ENCODE data around the gene DNASE1L1.

The DNASE1L1 gene

GRCh38 chrX:154409222-154409871 is at the start of gene DNASE1L1:
TSS of gene DNASE1L1 (minus strand) at chrX:154409254. CDS start at chrX:154405568, 3,686 bp downstream.
- no peak for DNase-seq

DNA sequence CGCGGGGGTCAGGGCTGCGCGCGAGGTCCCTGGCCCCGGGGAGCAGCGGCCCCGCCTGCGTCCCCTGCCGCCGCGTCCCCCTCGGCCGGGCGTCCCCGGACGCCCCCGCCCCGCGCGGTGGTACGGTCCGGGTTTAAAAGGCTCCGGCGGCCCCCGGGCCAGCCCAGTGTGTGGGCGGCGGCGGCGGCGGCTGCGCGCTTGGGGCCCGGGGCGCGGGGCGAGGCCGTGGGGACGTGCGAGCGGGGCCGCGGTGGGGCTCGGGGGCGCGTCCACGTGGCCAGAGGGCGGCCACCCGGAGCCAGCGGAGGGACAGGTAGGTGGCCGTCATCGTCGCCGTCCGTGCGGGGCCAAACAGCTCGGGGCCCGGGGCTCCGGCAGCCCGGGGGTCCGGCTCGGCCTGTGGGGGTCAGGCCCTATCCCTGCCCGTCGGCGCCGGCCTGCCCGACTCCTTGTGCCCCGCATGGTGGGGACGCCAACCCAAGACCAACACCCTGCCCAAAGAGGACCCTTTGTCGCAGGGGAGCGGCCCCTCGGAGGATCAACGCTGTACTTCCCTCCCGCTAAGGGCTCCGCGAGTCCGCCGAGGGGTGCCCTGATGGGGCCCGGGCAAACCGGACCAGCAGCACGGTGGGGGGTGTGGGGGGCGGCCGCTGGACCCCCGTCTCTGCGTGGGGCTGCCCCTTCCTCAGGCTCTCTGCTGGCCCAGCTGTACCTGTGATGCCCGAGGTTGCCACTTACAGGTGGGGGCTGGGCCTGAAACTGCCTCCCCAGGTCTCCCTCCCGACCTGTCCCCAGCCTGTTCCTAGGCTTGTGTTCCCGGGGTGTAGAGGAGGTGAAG is 49.3 kb upstream of the DNASE1L1 start, which contains the start of gene PLXNA3:
PLXNA3 (plus strand) TSS at position 166 of the 838 bp plus-strand sequence. CDS start 1,903 bp downstream, outside the sequence.
- no peak for DNase-seq

DNA sequence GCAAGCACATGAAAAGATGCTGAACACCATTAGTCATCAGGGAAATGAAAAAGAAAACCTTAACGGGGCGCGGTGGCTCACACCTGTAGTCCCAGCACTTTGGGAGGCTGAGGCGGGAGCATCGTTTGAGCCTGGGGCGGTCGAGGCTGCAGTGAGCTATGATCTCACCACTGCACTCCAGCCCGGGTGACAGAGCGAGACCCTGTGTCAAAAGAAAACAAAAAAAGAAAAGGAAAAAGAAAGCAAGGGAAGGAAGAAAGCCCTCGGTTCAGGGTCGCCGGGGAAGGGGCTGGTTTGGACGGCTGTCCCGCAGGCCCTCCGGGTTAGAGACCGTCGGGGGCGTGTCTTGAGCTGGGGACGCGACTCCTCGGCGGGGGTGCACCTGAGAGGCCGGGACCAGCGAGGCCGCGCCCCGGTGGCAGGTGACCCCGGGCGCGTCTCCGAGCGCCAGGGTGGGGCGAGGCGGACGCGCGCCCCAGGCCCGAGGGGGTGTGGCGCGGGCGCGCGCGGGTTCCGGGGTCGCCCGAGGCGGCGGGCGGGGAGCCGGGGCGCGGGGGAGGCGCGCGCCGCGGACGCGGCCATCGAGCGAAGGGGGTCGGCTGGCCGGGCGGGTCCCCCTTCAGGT is 48.5 kb upstream of the DNASE1L1 start:
- DNase-seq = peak; percentile 1

DNA sequence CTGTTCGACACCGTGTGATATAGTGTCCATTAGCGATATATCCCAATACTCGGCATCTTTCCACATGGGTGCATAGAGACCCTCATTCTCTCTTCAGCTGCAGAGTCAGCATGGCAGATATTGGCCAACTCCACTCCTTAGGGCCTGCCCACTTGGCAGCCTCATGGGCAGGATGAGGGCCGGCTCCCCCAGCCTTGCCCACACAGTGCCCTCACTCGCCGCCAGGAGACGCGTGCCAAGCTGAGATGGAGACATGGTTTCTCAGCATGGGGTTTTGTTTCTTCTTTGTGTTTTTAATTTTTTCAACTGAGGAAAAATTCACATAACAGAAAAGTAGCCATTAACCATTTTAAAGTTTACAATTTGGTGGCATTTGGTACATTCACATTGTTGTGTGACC is 43.8 kb upstream of the DNASE1L1 start:
- DNase-seq = no peak

GRCh38 chrX:154450312-154450711 is 41.3 kb upstream of the DNASE1L1 start:
- no peak for DNase-seq

GRCh38 chrX:154449618-154450017 is 40.6 kb upstream of the DNASE1L1 start:
- no peak for DNase-seq

GRCh38 chrX:154448484-154448883 is 39.4 kb upstream of the DNASE1L1 start:
- no peak for DNase-seq

- DNase-seq = no peak
Measured at GRCh38 chrX:154446430-154446829, 37.4 kb upstream of the DNASE1L1 start.

- no peak for DNase-seq
Measured at GRCh38 chrX:154445776-154446175, 36.7 kb upstream of the DNASE1L1 start.

- no peak for DNase-seq
Measured at GRCh38 chrX:154444755-154445246, 35.7 kb upstream of the DNASE1L1 start.

- DNase-seq = peak; percentile 0
Measured at GRCh38 chrX:154443992-154444754, 35.1 kb upstream of the DNASE1L1 start, which contains the start of gene FAM50A. TSS of gene FAM50A (plus strand) at chrX:154444141. CDS start at chrX:154444236, 95 bp downstream.

GRCh38 chrX:154443479-154443910 is 34.4 kb upstream of the DNASE1L1 start:
- DNase-seq = no peak

DNA sequence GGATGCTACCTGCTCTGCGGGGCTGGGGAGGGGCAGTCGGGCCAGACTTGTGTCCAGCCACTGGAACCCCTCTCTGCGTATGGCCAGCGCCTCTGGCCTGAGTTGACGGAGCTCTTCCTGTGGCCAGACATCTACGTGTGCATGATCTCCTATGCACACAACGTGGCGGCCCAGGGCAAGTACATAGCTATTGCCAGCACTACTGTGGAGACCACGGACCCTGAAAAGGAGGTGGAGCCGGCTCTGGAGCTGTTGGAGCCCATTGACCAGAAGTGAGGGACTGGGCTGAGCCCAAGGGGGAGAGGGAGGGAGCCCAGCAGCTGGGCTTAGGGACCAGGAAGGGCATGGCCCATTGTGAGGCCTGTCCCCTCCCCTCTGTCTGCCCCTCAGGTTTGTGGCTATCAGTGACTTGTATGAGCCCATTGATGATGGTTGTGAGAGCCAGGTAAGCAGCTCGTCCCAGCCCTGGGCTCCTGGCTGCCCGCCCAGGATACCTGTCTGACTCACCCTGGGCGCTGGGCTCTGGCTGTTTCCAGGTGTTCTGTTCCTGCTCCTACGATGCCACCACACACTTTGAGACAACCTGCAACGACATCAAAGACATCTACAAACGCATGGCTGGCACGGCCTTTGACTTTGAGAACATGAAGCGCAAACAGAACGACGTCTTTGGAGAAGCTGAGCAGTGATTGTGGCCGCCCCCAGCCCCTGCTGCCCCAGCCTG is 33.1 kb upstream of the DNASE1L1 start:
- DNase-seq = no peak

- no peak for DNase-seq
Measured at GRCh38 chrX:154441564-154441963, 32.5 kb upstream of the DNASE1L1 start.

- no peak for DNase-seq
Measured at GRCh38 chrX:154440623-154441357, 31.7 kb upstream of the DNASE1L1 start.

- no peak for DNase-seq
Measured at GRCh38 chrX:154439841-154440240, 30.8 kb upstream of the DNASE1L1 start.

DNA sequence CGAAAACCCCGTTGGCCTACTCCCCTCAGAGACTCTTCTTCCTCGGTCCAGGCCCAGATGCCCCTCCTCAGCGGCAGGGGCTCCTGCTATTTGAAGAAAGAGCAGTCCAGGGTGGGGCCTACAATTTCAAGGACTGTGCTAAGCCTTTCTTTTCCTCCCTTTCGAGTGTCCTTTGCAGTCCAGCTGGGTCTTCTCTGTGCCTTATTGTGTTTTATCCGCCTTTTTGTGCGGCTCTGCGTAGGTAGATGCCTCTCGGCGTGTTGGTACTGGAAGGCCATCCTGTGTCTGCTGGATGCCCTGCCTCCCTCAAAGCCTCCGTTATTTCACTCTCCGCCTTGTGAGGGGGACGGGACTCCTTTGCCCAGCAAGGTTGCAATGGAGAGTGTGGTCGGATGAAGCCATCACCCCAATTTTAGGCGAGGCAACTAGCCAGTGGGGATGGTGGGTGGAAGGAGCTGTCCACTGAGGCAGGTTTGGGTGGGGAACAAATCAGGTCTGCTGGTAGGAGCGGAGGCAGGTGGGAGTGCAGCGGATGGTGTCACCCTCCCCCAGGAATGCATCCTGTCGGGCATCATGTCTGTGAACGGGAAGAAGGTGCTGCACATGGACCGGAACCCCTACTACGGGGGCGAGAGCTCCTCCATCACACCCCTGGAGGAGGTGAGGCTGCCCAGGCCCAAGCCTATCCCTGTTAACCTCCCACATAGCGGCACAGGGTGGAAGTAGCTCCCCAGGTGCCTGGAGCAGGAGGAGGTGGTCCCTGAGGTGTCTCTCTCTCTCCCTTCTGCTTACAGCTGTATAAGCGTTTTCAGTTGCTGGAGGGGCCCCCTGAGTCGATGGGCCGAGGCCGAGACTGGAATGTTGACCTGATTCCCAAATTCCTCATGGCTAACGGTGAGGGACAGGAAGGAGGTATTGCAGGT is 29.2 kb upstream of the DNASE1L1 start:
- no peak for DNase-seq

GRCh38 chrX:154436983-154437752 is 28.1 kb upstream of the DNASE1L1 start, which contains the start of gene GDI1:
TSS of gene GDI1 (plus strand) at chrX:154437154. CDS start at chrX:154437255, 101 bp downstream.
- no peak for DNase-seq
